ENCODE data around the gene PLGRKT. TPM values are rescaled to one million over a fixed set of nuclear protein-coding genes. Genes with fewer than 3 reads are reported as not detected.

The PLGRKT gene
- total RNA-seq, 1 experiment from 2014 or later = 19.2 TPM

DNA sequence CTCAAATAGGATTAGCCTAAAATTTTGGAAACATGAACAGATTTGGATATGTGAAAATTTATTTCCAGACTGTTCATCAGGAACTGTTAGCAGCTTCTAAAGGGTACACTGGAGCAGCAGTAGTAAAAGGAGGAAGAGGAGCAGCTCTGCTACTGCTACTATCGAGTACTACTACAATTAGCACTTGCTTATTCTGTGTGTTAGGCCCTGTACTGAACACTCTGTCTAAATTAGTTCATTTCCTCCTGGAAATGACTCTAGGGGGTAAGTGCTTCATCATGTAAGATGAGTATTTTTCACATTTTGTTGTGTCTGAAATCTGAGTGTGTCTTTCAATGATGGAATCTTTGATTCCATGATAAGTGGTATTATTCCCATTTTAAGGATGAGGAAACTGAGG lies 22.4 kb upstream of the PLGRKT start:
- H3K27me3 Mint-ChIP-seq (ENCODE audit: low read depth) = no peaks in the 10 kb centered on the region
- no peaks in the 10 kb centered on the region for H3K9me3 Mint-ChIP-seq
- TF ChIP-seq ZNF121 (CRISPR knock-in tag; IDR thresholded peaks at IDR 0.05) = no peak
- TF ChIP-seq STAT6 (CRISPR knock-in tag; conservative IDR thresholded peaks at IDR 0.05; ENCODE audit: low read depth) = no peak
- no peaks in the 10 kb centered on the region for H3K36me3 Mint-ChIP-seq
- DNase-seq (ENCODE audit: low spot score) (no peak), ATAC-seq (no peak)
- no peak overlapping the region for H3K27ac Mint-ChIP-seq
- ChIA-PET CTCF (no interaction called here), POLR2A (no interaction called here)
- H3K4me3 Mint-ChIP-seq = no peak overlapping the region
- H3K4me1 Mint-ChIP-seq = peaks cover 9% of the 10 kb centered on the region

GRCh38 chr9:5459289-5459829 lies 21.6 kb upstream of the PLGRKT start:
- no peaks in the 10 kb centered on the region for H3K9me3 Mint-ChIP-seq
- no peaks in the 10 kb centered on the region for H3K27me3 Mint-ChIP-seq (ENCODE audit: low read depth)
- ChIA-PET CTCF (interaction anchor here (0.5 to 1.4 kb wide), 2 partner anchors 9 to 1775 kb away, joined by 4 to 7 read pairs; partner anchors contain the start of gene CD274), POLR2A (no interaction called here)
- no peak overlapping the region for H3K27ac Mint-ChIP-seq
- TF ChIP-seq, protein P1, sequence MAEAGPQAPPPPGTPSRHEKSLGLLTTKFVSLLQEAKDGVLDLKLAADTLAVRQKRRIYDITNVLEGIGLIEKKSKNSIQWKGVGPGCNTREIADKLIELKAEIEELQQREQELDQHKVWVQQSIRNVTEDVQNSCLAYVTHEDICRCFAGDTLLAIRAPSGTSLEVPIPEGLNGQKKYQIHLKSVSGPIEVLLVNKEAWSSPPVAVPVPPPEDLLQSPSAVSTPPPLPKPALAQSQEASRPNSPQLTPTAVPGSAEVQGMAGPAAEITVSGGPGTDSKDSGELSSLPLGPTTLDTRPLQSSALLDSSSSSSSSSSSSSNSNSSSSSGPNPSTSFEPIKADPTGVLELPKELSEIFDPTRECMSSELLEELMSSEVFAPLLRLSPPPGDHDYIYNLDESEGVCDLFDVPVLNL (CRISPR knock-in tag; IDR thresholded peaks at IDR 0.05; ENCODE audit: borderline replicate concordance, low read depth) = no peak
- TF ChIP-seq MYBL2 (CRISPR knock-in tag; IDR thresholded peaks at IDR 0.05) = no peak
- TF ChIP-seq STAT6 (CRISPR knock-in tag; conservative IDR thresholded peaks at IDR 0.05; ENCODE audit: low read depth) = no peak
- no peak overlapping the region for H3K4me3 Mint-ChIP-seq
- H3K36me3 Mint-ChIP-seq = no peaks in the 10 kb centered on the region
- DNase-seq (ENCODE audit: low spot score) (no peak), ATAC-seq (peak; percentile 64)
- H3K4me1 Mint-ChIP-seq = peaks cover 9% of the 10 kb centered on the region

DNA sequence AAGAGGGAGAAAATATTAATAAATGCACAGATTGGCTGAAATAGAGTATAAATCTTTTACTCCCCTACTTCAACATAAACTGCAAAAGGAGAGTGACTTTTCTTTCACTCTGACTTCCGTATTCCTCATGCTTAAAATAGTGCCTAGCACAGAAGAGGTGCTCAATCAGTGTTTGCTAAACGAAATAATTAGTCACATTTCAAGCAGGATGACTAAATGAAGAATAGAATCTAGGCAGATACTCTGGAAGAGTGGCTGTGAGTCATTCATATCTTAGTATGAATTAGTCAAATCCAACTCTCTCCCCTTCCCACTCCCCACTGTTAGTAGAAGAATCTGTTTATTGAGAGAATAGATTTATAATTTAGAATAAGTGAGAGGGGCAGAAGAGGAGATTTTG lies 17.5 kb upstream of the PLGRKT start:
- H3K4me1 Mint-ChIP-seq = peaks cover 10% of the 10 kb centered on the region
- H3K27me3 Mint-ChIP-seq (ENCODE audit: low read depth) = no peaks in the 10 kb centered on the region
- H3K36me3 Mint-ChIP-seq = no peaks in the 10 kb centered on the region
- no peak overlapping the region for H3K4me3 Mint-ChIP-seq
- TF ChIP-seq HMGXB4 (CRISPR knock-in tag; IDR thresholded peaks at IDR 0.05) = no peak
- ATAC-seq (no peak), DNase-seq (ENCODE audit: low spot score) (no peak)
- ChIA-PET POLR2A (no interaction called here), CTCF (no interaction called here)
- H3K9me3 Mint-ChIP-seq = no peaks in the 10 kb centered on the region
- H3K27ac Mint-ChIP-seq = no peak overlapping the region

DNA sequence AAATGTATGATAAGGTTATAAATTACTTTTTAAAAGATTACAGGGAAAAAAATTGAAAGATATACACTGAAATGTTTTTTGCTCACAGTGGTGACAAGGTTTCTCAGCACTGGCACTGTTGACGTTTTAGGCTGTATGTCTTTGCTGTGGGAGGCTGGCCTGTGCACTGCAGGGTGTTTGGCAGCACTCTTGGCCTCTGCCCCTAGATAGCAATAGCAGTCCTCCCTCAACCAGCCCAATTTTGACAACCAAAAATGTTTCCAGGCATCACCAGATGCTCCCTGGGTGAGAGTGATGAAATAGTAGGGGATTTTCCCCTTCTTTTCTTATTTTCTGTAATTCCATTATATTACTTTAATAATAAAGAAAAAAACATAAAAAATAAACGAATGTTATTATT lies 15.9 kb upstream of the PLGRKT start:
- no peak for DNase-seq (ENCODE audit: low spot score)
- H3K27ac Mint-ChIP-seq = no peak overlapping the region
- no peak overlapping the region for H3K4me3 Mint-ChIP-seq
- no peaks in the 10 kb centered on the region for H3K27me3 Mint-ChIP-seq (ENCODE audit: low read depth)
- no peaks in the 10 kb centered on the region for H3K9me3 Mint-ChIP-seq
- ChIA-PET POLR2A (no interaction called here), CTCF (no interaction called here)
- H3K4me1 Mint-ChIP-seq = peaks cover 4% of the 10 kb centered on the region
- H3K36me3 Mint-ChIP-seq = no peaks in the 10 kb centered on the region
- no peak for ATAC-seq
- no peak for TF ChIP-seq TP53 (CRISPR knock-in tag; IDR thresholded peaks at IDR 0.05)
- TF ChIP-seq, protein P2, sequence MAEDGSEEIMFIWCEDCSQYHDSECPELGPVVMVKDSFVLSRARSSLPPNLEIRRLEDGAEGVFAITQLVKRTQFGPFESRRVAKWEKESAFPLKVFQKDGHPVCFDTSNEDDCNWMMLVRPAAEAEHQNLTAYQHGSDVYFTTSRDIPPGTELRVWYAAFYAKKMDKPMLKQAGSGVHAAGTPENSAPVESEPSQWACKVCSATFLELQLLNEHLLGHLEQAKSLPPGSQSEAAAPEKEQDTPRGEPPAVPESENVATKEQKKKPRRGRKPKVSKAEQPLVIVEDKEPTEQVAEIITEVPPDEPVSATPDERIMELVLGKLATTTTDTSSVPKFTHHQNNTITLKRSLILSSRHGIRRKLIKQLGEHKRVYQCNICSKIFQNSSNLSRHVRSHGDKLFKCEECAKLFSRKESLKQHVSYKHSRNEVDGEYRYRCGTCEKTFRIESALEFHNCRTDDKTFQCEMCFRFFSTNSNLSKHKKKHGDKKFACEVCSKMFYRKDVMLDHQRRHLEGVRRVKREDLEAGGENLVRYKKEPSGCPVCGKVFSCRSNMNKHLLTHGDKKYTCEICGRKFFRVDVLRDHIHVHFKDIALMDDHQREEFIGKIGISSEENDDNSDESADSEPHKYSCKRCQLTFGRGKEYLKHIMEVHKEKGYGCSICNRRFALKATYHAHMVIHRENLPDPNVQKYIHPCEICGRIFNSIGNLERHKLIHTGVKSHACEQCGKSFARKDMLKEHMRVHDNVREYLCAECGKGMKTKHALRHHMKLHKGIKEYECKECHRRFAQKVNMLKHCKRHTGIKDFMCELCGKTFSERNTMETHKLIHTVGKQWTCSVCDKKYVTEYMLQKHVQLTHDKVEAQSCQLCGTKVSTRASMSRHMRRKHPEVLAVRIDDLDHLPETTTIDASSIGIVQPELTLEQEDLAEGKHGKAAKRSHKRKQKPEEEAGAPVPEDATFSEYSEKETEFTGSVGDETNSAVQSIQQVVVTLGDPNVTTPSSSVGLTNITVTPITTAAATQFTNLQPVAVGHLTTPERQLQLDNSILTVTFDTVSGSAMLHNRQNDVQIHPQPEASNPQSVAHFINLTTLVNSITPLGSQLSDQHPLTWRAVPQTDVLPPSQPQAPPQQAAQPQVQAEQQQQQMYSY (CRISPR knock-in tag; IDR thresholded peaks at IDR 0.05) = no peak
- no peak for TF ChIP-seq PRRX2 (CRISPR knock-in tag; IDR thresholded peaks at IDR 0.05)
- TF ChIP-seq ESRRA (CRISPR knock-in tag; IDR thresholded peaks at IDR 0.05; ENCODE audit: borderline replicate concordance) = no peak
- TF ChIP-seq KAT7 (CRISPR knock-in tag; IDR thresholded peaks at IDR 0.05; ENCODE audit: borderline replicate concordance) = no peak
- no peak for TF ChIP-seq TEAD1 (CRISPR knock-in tag; IDR thresholded peaks at IDR 0.05)
- no peak for TF ChIP-seq ZNF121 (CRISPR knock-in tag; IDR thresholded peaks at IDR 0.05)
- no peak for TF ChIP-seq E2F1 (CRISPR knock-in tag; IDR thresholded peaks at IDR 0.05)
- no peak for TF ChIP-seq HMGXB4 (CRISPR knock-in tag; IDR thresholded peaks at IDR 0.05)
